Upper lobe of left lung (tissue), 4 donors: Measurements from ENCODE around the gene PLCE1.

Experiments
- CTCF ChIP-seq, 6 experiments: fragments of 450-650 bp in 4 of 6; fragments of 200-600 bp in 2 of 6; sonication (generic) in 2 of 6; IDR thresholded peaks; one replicate each; pipeline ENCODE4 v1.5.1; 2016 to 2019; ENCODE audit warnings: antibody characterized with exemption in 6 of 6
- POLR2A ChIP-seq, 4 donors: fragments of 450-650 bp; IDR thresholded peaks; one replicate each; pipeline ENCODE4 v1.5.1; 2016 to 2017; ENCODE audit warnings: antibody characterized with exemption in 4 of 4, mild to moderate bottlenecking in 2 of 4

GRCh38 chr10:94042834-94043175 is 49.1 kb downstream of the PLCE1 start:
- TF ChIP-seq POLR2A (IDR thresholded peaks at IDR 0.05), result no peak
- no peak for TF ChIP-seq CTCF (IDR thresholded peaks at IDR 0.05)
